ENCODE measurements around the gene GAD2.

The GAD2 gene

DNA sequence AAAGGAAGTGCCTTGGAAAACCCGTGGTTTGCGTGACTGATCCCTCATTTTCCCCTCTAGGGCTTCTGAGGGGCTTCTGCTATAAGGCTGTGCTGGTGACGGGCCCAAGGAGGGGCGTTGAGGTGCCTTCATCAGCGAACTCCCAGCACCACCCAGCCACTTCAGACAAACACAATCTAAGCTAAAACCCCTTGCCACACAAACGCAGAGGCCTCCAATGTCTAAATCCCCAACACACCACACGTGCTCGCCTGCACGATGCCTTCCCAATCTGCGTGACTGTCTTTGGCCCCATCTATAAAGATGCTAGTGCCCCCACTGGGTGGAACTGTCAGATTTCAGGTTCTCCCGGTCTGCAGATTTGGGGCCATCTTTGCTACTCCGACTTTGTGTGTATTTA is 4.1 kb upstream of the GAD2 start:
- H3K9me3 ChIP-seq (ENCODE audit: low read length) = no peaks in the 10 kb centered on the region
- no peaks in the 10 kb centered on the region for H3K36me3 ChIP-seq (ENCODE audit: insufficient read depth, low read length)
- no peak overlapping the region for H3K4me3 ChIP-seq (ENCODE audit: low read depth in 1 of 2, low read length in 2 of 2)
- H3K27ac ChIP-seq (ENCODE audit: low read depth, low read length) = no peak overlapping the region
- peaks cover 38 to 55% of the 10 kb centered on the region in 2 donors for H3K27me3 ChIP-seq (ENCODE audit: control insufficient read depth in 1 of 2, insufficient read depth in 2 of 2, low read length in 2 of 2)
- H3K4me1 ChIP-seq (ENCODE audit: insufficient read depth, low read length) = no peaks in the 10 kb centered on the region
- H3K9ac ChIP-seq (ENCODE audit: low read length) = no peak overlapping the region

DNA sequence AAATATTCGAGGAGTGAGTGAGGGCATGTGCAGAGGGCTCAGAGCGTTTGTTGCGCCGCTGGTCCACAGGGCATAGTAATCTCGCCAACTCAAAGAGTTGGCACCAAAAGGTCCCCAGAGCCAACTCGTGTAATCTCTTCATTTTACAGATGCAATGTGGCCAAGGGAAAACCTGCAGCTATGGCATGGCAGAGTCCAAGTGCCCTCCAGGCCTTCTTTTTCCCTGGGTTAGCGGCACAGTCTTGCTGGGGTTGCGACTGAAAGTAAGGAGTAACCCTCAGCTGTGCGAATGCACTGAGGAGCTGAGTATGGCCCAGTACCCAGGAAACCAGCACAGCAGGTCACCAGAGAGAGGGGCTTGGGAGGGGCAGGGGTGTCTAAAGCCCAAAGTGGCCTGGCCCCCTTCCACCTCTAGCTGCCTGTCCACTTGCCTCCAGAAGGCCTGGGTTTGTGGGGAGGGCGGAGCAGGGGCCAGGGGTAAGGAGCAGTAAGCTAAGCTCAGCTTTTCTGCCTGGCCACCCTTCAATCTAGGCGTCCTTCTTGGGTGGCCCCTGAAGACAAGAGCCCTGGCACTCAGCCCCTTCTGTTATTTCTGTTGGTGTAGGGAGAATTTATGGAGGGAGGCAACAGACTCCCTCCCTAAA is 3.3 kb upstream of the GAD2 start:
- H3K9me3 ChIP-seq (ENCODE audit: low read length) = no peaks in the 10 kb centered on the region
- no peak overlapping the region for H3K27ac ChIP-seq (ENCODE audit: low read depth, low read length)
- H3K4me3 ChIP-seq (ENCODE audit: low read depth in 1 of 2, low read length in 2 of 2) = no peak overlapping the region
- no peaks in the 10 kb centered on the region for H3K36me3 ChIP-seq (ENCODE audit: insufficient read depth, low read length)
- H3K27me3 ChIP-seq (ENCODE audit: control insufficient read depth in 1 of 2, insufficient read depth in 2 of 2, low read length in 2 of 2) = peaks cover 39 to 63% of the 10 kb centered on the region in 2 donors
- H3K4me1 ChIP-seq (ENCODE audit: insufficient read depth, low read length) = no peaks in the 10 kb centered on the region
- no peak overlapping the region for H3K9ac ChIP-seq (ENCODE audit: low read length)

DNA sequence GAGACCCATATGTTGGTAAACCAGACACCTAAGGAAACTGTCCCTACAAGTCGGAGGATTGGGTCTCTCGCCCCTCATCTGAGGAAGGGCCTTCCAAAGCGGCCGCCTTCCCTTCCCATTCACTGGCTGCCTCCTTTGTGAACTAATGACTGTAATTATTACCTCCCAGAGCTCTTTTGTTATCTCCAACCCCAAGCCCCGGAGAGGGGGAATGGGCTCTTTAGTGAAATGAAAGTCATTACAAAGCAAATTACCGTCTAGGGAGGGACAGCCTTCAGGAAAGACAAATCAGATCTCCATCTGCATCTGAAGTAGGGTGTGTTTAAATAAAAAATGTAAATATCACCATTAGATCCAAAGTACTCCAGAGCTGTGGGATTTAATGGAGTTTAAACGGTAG is 2.6 kb upstream of the GAD2 start:
- no peak overlapping the region for H3K27ac ChIP-seq (ENCODE audit: low read depth, low read length)
- no peaks in the 10 kb centered on the region for H3K4me1 ChIP-seq (ENCODE audit: insufficient read depth, low read length)
- no peak overlapping the region for H3K9ac ChIP-seq (ENCODE audit: low read length)
- H3K36me3 ChIP-seq (ENCODE audit: insufficient read depth, low read length) = no peaks in the 10 kb centered on the region
- H3K27me3 ChIP-seq (ENCODE audit: control insufficient read depth in 1 of 2, insufficient read depth in 2 of 2, low read length in 2 of 2) = peaks cover 46 to 65% of the 10 kb centered on the region in 2 donors
- no peak overlapping the region for H3K4me3 ChIP-seq (ENCODE audit: low read depth in 1 of 2, low read length in 2 of 2)
- H3K9me3 ChIP-seq (ENCODE audit: low read length) = no peaks in the 10 kb centered on the region

DNA sequence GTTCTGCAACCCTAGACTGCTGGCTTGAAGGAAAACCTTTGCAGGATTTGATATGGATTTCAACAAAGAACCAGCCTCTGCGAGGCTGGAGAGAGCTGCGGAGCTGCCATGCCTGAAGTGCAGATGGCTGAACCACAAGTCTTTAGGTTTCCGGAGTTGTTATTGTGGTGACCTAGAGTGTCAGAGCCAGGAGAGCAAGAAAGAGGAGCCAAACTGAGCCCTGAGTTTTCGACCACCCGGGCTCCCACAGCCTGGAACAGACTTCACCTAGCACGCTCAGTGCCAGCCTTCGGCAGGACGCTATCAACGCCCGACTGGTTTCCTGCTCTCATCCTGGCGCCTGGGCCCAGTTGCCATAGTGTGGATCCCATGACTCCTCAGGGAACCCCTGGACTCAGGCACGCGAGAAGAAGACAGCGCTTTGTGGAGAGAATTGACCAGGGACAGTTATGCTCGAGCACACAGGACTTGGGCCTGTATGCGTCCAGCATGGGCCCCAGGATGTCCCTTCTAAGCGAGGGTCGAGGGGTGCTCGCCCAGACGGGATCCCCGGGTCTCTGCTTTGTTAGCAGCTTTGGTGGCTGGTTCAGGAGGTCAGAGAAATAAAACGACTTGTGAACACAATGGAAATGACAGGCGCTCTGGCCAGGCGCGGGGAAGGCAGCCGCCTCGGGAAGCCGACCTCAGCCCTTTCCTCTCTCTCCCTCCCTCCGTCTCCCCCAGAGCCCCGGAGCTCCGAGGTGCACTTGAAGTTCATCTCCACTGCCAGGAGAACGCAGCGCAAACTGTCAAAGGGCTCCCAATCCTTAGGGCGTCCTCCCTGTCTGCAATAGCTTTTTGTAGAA is 1.8 kb upstream of the GAD2 start:
- peaks cover 51 to 71% of the 10 kb centered on the region in 2 donors for H3K27me3 ChIP-seq (ENCODE audit: control insufficient read depth in 1 of 2, insufficient read depth in 2 of 2, low read length in 2 of 2)
- H3K27ac ChIP-seq (ENCODE audit: low read depth, low read length) = no peak overlapping the region
- H3K9me3 ChIP-seq (ENCODE audit: low read length) = no peaks in the 10 kb centered on the region
- no peaks in the 10 kb centered on the region for H3K4me1 ChIP-seq (ENCODE audit: insufficient read depth, low read length)
- no peaks in the 10 kb centered on the region for H3K36me3 ChIP-seq (ENCODE audit: insufficient read depth, low read length)
- no peak overlapping the region for H3K9ac ChIP-seq (ENCODE audit: low read length)
- H3K4me3 ChIP-seq (ENCODE audit: low read depth in 1 of 2, low read length in 2 of 2) = no peak overlapping the region

DNA sequence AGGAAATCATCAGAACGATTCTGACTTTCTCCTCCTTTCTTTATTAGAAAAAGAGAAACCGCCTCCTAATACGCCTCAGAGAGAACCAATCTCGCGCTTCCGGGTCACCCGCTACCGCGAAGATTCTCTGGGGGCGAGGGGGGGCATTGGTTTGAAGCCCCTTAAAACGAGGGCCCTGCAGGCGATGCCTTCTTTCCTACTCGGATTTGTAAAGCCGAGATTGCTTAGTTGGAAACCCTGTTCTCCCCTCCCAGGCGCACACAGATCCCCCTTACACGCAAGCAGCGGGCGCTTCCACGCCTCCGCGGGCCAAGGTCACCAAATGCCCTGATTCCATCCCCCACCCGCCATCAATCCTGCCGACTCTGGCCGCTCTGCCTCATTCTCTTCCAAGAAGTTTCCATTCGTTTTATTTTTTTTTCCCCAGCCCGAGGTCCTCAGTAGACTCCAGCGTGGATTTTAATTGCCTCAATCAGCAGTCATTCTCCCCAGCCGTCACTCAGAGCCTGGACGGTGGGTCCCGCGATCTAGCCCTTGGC is 1.1 kb upstream of the GAD2 start:
- Histone ChIP-seq H3K4me3 (ENCODE audit: low read depth in 1 of 2, low read length in 2 of 2) (no peak overlapping the region), H3K9ac (ENCODE audit: low read length) (no peak overlapping the region), H3K27ac (ENCODE audit: low read depth, low read length) (no peak overlapping the region), H3K4me1 (ENCODE audit: insufficient read depth, low read length) (no peaks in the 10 kb centered on the region), H3K27me3 (ENCODE audit: control insufficient read depth in 1 of 2, insufficient read depth in 2 of 2, low read length in 2 of 2) (peaks cover 58 to 78% of the 10 kb centered on the region in 2 donors), H3K9me3 (ENCODE audit: low read length) (no peaks in the 10 kb centered on the region), H3K36me3 (ENCODE audit: insufficient read depth, low read length) (no peaks in the 10 kb centered on the region)

DNA sequence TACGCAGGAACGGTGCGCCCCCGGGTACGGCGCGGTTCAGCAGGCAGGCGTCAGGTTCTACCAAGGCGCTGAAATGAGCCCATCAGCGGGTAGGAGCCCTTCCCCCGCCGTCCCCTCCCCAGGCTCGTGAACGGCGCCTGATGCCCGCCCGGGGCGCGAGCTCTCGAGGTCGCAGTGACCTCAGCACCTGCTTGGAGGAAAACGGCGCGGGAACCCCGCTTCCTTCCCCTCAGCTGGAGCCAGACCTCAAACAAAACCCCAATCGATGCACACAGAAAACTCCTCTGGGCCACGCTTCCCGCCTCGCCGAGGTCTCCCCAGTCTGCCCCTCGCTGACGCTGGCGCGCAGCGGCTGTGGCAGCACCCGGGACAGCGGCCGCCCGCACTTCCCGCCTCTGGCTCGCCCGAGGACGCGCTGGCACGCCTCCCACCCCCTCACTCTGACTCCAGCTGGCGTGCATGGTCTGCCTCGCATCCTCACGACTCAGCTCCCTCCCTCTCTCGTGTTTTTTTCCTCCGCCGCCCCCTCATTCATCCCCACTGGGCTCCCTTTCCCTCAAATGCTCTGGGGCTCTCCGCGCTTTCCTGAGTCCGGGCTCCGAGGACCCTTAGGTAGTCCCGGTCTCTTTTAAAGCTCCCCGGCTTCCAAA is 514 bp upstream of the GAD2 start:
- H3K27ac ChIP-seq (ENCODE audit: low read depth, low read length) = no peak overlapping the region
- no peak overlapping the region for H3K9ac ChIP-seq (ENCODE audit: low read length)
- H3K27me3 ChIP-seq (ENCODE audit: control insufficient read depth in 1 of 2, insufficient read depth in 2 of 2, low read length in 2 of 2) = peaks cover 62 to 81% of the 10 kb centered on the region in 2 donors
- H3K36me3 ChIP-seq (ENCODE audit: insufficient read depth, low read length) = no peaks in the 10 kb centered on the region
- no peaks in the 10 kb centered on the region for H3K4me1 ChIP-seq (ENCODE audit: insufficient read depth, low read length)
- H3K9me3 ChIP-seq (ENCODE audit: low read length) = no peaks in the 10 kb centered on the region
- H3K4me3 ChIP-seq (ENCODE audit: low read depth in 1 of 2, low read length in 2 of 2) = no peak overlapping the region

DNA sequence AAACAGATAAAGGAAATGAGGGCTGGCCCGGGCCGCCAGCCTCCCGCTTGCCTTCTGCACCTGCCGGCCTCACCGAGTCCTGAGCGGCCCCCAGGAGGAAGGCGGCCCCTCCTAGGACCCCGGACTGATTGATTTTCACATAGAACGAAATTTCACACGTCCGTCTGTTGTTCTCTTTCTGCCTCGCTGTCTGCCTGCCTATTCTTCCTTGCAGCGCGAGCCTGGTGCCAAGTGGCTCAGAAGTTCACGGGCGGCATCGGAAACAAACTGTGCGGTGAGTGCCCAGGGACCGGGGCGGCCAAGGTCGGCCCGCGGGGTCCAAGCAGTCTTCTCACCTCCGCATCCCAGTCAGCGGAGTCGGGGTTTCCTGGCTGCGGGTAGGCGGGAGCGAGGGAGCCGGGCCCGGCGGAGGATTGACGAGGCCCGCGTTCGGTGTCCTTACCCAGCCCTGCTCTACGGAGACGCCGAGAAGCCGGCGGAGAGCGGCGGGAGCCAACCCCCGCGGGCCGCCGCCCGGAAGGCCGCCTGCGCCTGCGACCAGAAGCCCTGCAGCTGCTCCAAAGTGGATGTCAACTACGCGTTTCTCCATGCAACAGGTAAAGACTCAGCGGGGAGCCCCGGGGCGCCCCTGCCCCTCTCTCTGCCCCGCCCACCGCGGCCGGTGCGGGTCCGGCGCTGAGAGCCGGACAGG is 967 bp downstream of the GAD2 start:
- Histone ChIP-seq H3K4me3 (ENCODE audit: low read depth in 1 of 2, low read length in 2 of 2) (no peak overlapping the region), H3K27ac (ENCODE audit: low read depth, low read length) (no peak overlapping the region), H3K9ac (ENCODE audit: low read length) (no peak overlapping the region), H3K36me3 (ENCODE audit: insufficient read depth, low read length) (no peaks in the 10 kb centered on the region), H3K9me3 (ENCODE audit: low read length) (no peaks in the 10 kb centered on the region), H3K4me1 (ENCODE audit: insufficient read depth, low read length) (no peaks in the 10 kb centered on the region), H3K27me3 (ENCODE audit: control insufficient read depth in 1 of 2, insufficient read depth in 2 of 2, low read length in 2 of 2) (peaks cover 66 to 81% of the 10 kb centered on the region in 2 donors)

DNA sequence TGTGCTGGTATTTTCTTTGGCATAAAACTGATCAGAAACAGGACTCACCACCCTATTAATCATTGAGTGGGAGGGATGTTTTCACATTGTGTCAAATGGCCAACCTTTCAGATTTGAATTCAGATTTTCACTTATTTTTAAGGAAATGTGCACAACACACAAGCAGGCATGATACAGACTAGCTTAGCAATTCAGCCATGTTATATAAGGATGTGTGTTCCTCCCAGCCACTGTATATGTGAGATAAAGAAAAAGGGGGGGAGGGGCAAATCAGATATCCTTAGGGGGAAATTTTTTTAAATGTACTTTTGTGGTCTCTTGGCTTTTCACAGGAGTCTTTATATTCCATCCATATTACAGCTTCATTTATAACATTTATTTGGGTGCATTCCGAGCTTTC is 3.1 kb downstream of the GAD2 start:
- no peak overlapping the region for H3K9ac ChIP-seq (ENCODE audit: low read length)
- H3K27me3 ChIP-seq (ENCODE audit: control insufficient read depth in 1 of 2, insufficient read depth in 2 of 2, low read length in 2 of 2) = peaks cover 49 to 62% of the 10 kb centered on the region in 2 donors

DNA sequence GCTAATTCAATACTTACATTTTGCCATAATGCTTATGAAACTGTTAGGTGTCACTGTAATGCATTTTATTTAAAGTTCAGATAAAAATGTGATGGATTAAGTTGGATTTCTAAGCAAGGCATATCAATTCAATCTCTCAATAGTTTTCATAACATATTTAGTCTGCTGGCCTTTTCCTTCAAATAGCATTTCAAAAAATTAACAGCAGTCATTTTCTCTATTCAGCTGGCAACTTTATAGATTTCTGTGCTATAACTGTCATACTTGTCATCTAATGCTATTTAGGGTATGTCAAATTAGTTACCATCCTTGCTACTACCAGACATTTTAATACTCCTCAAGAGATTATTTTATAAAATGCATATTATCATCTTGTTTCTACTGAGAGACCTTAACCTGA is 4.3 kb downstream of the GAD2 start:
- no peak overlapping the region for H3K9ac ChIP-seq (ENCODE audit: low read length)
- no peaks in the 10 kb centered on the region for H3K9me3 ChIP-seq (ENCODE audit: low read length)
- H3K27ac ChIP-seq (ENCODE audit: low read depth, low read length) = no peak overlapping the region
- H3K27me3 ChIP-seq (ENCODE audit: control insufficient read depth in 1 of 2, insufficient read depth in 2 of 2, low read length in 2 of 2) = peaks cover 42 to 51% of the 10 kb centered on the region in 2 donors
- H3K4me3 ChIP-seq (ENCODE audit: low read depth in 1 of 2, low read length in 2 of 2) = no peak overlapping the region
- H3K36me3 ChIP-seq (ENCODE audit: insufficient read depth, low read length) = no peaks in the 10 kb centered on the region
- no peaks in the 10 kb centered on the region for H3K4me1 ChIP-seq (ENCODE audit: insufficient read depth, low read length)

More for the DNA sequence above, 3.1 kb downstream of the GAD2 start:
- H3K27ac ChIP-seq (ENCODE audit: low read depth, low read length) = no peak overlapping the region
- no peak overlapping the region for H3K4me3 ChIP-seq (ENCODE audit: low read depth in 1 of 2, low read length in 2 of 2)
- H3K9me3 ChIP-seq (ENCODE audit: low read length) = no peaks in the 10 kb centered on the region
- H3K36me3 ChIP-seq (ENCODE audit: insufficient read depth, low read length) = no peaks in the 10 kb centered on the region
- H3K4me1 ChIP-seq (ENCODE audit: insufficient read depth, low read length) = no peaks in the 10 kb centered on the region

DNA sequence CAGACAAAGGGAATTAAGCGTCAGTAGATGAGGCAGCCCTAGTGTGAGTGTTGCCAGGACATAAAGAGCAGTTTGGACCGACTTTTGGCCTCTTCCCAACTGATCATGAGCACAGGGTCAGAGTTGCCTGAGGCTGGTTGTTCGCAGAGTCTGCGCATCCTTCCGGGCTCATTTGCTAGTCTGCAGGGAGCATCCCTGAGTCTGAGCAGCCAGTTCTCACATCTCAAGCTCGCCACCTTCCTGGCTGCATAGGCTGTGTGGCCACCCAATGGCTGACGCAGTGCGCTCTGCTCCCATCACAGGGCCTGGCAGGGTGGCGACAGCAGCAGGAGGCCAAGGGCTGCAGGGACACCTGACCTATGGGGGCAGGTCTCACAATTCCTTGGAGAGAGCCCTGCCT is 5.0 kb downstream of the GAD2 start:
- H3K9ac ChIP-seq (ENCODE audit: low read length) = no peak overlapping the region
- no peak overlapping the region for H3K4me3 ChIP-seq (ENCODE audit: low read depth in 1 of 2, low read length in 2 of 2)
- no peaks in the 10 kb centered on the region for H3K9me3 ChIP-seq (ENCODE audit: low read length)
- H3K4me1 ChIP-seq (ENCODE audit: insufficient read depth, low read length) = no peaks in the 10 kb centered on the region
- H3K27ac ChIP-seq (ENCODE audit: low read depth, low read length) = no peak overlapping the region
- no peaks in the 10 kb centered on the region for H3K36me3 ChIP-seq (ENCODE audit: insufficient read depth, low read length)
- H3K27me3 ChIP-seq (ENCODE audit: control insufficient read depth in 1 of 2, insufficient read depth in 2 of 2, low read length in 2 of 2) = peaks cover 39 to 45% of the 10 kb centered on the region in 2 donors

DNA sequence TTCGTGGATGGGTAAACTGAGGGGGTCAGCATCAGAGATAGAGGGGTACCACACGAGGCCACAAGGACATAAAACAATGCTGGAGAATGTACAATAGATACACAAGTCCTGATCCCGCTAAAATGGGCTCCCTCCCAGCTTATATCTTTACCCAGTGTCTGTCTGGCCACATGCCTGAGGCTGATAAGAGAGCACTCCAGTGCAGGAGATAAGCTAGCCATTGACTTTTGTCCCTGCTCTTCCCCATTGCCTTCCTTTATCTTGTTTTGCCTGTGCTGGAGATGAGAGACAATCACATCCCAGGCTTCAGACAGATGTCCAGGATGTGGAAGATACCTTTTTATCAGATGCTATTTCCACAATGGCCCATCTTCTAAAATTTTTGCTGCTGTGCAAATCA is 6.0 kb downstream of the GAD2 start:
- Histone ChIP-seq H3K9ac (ENCODE audit: low read length) (no peak overlapping the region), H3K9me3 (ENCODE audit: low read length) (no peaks in the 10 kb centered on the region), H3K4me3 (ENCODE audit: low read depth in 1 of 2, low read length in 2 of 2) (no peak overlapping the region), H3K27ac (ENCODE audit: low read depth, low read length) (no peak overlapping the region), H3K36me3 (ENCODE audit: insufficient read depth, low read length) (no peaks in the 10 kb centered on the region), H3K4me1 (ENCODE audit: insufficient read depth, low read length) (no peaks in the 10 kb centered on the region), H3K27me3 (ENCODE audit: control insufficient read depth in 1 of 2, insufficient read depth in 2 of 2, low read length in 2 of 2) (peaks cover 33 to 34% of the 10 kb centered on the region in 2 donors)

All from muscle layer of colon (tissue), 2 donors.